Liver (tissue), 9 donors: Measurements from ENCODE around the gene TMEM119. TPM values are rescaled to one million over a fixed set of nuclear protein-coding genes. Genes with fewer than 3 reads are reported as not detected.

Experiments used
- DNase-seq: peaks from one replicate; pipeline ENCODE4 v3.0.0-alpha.2; 2017; ENCODE audit warnings: low spot score
- H3K27ac ChIP-seq, 2 donors: one replicate each; pipeline ENCODE4 v1.7.0; 2013; ENCODE audit warnings: inconsistent platforms in 2 of 2, low read length in 2 of 2, control low read depth in 1 of 2, low read depth in 1 of 2, mild to moderate bottlenecking in 1 of 2
- H3K27me3 ChIP-seq, 4 donors: one replicate each; pipeline versions ENCODE4 v1.6.1 to v1.7.0; 2013; ENCODE audit warnings: low read length in 3 of 4, inconsistent platforms in 1 of 4, mild to moderate bottlenecking in 1 of 4, moderate library complexity in 1 of 4; ENCODE audit not compliant: control insufficient read depth in 4 of 4, insufficient read depth in 4 of 4
- H3K36me3 ChIP-seq, 4 donors: one replicate each; pipeline versions ENCODE4 v1.6.1 to v1.7.0; 2013; ENCODE audit warnings: low read length in 3 of 4, mild to moderate bottlenecking in 3 of 4, low read depth in 1 of 4, moderate library complexity in 1 of 4; ENCODE audit not compliant: control insufficient read depth in 4 of 4, insufficient read depth in 3 of 4
- H3K4me1 ChIP-seq, 4 donors: one replicate each; pipeline versions ENCODE4 v1.6.1 to v1.7.0; 2013; ENCODE audit warnings: low read length in 3 of 4, mild to moderate bottlenecking in 3 of 4, moderate library complexity in 1 of 4; ENCODE audit not compliant: control insufficient read depth in 4 of 4, insufficient read depth in 4 of 4
- H3K4me3 ChIP-seq, 3 donors: one replicate each; pipeline versions ENCODE4 v1.6.1 to v1.7.0; 2013; ENCODE audit warnings: low read length in 3 of 3, control low read depth in 1 of 3, low read depth in 1 of 3, mild to moderate bottlenecking in 1 of 3
- H3K9ac ChIP-seq, 2 donors: one replicate each; pipeline ENCODE4 v1.7.0; 2013; ENCODE audit warnings: low read length in 2 of 2, mild to moderate bottlenecking in 2 of 2, moderate library complexity in 2 of 2, control low read depth in 1 of 2, low read depth in 1 of 2
- H3K9me3 ChIP-seq, 4 donors: one replicate each; pipeline versions ENCODE4 v1.6.1 to v1.7.0; 2013; ENCODE audit warnings: low read length in 3 of 4; ENCODE audit not compliant: control insufficient read depth in 4 of 4
- ATF3 ChIP-seq: IDR thresholded peaks from 2 replicates; pipeline ENCODE4 v1.6.1; 2016; ENCODE audit warnings: antibody characterized with exemption
- CTCF ChIP-seq: fragments of 150-350 bp; IDR thresholded peaks from 2 replicates; pipeline ENCODE4 v1.5.1; 2017; ENCODE audit warnings: improper control_type of control experiment, low read depth, low read length; ENCODE audit not compliant: missing input control
- EGR1 ChIP-seq, 2 donors: IDR thresholded peaks; 2 replicates each; pipeline ENCODE4 v1.6.1; 2016 to 2018; ENCODE audit warnings: antibody characterized with exemption in 2 of 2, low read depth in 2 of 2
- FOXA1 ChIP-seq: IDR thresholded peaks from 2 replicates; pipeline ENCODE4 v1.6.1; 2016; ENCODE audit warnings: antibody characterized with exemption
- FOXA2 ChIP-seq: IDR thresholded peaks from 2 replicates; pipeline ENCODE4 v1.6.1; 2016; ENCODE audit warnings: antibody characterized with exemption
- GABPA ChIP-seq, 2 donors: IDR thresholded peaks in 1 of 2; conservative IDR thresholded peaks in 1 of 2; 2 replicates each; pipeline ENCODE4 v1.6.1; 2016; ENCODE audit warnings: antibody characterized with exemption in 2 of 2, mild to moderate bottlenecking in 1 of 2, moderate library complexity in 1 of 2
- HNF4A ChIP-seq, 2 donors: conservative IDR thresholded peaks; 2 replicates each; pipeline ENCODE4 v1.6.1; 2016; ENCODE audit warnings: antibody characterized with exemption in 2 of 2, mild to moderate bottlenecking in 2 of 2
- HNF4G ChIP-seq: IDR thresholded peaks from 2 replicates; pipeline ENCODE4 v1.6.1; 2016; ENCODE audit warnings: antibody characterized with exemption
- JUND ChIP-seq, 2 donors: IDR thresholded peaks; 2 replicates each; pipeline ENCODE4 v1.6.1; 2016; ENCODE audit warnings: antibody characterized with exemption in 2 of 2
- MAX ChIP-seq: IDR thresholded peaks from 2 replicates; pipeline ENCODE4 v1.6.1; 2016; ENCODE audit warnings: antibody characterized with exemption
- NR2F2 ChIP-seq: IDR thresholded peaks from 2 replicates; pipeline ENCODE4 v1.6.1; 2016; ENCODE audit warnings: antibody characterized with exemption
- RAD21 ChIP-seq, 2 donors: IDR thresholded peaks; 2 replicates each; pipeline ENCODE4 v1.6.1; 2016; ENCODE audit warnings: antibody characterized with exemption in 2 of 2, mild to moderate bottlenecking in 2 of 2
- REST ChIP-seq: IDR thresholded peaks from 2 replicates; pipeline ENCODE4 v1.6.1; 2016; ENCODE audit warnings: antibody characterized with exemption, mild to moderate bottlenecking
- RXRA ChIP-seq, 2 donors: IDR thresholded peaks; 2 replicates each; pipeline ENCODE4 v1.6.1; 2017 to 2018; ENCODE audit warnings: antibody characterized with exemption in 2 of 2, mild to moderate bottlenecking in 1 of 2
- SP1 ChIP-seq: IDR thresholded peaks from 2 replicates; pipeline ENCODE4 v1.6.1; 2018; ENCODE audit warnings: antibody characterized with exemption, mild to moderate bottlenecking
- TAF1 ChIP-seq: conservative IDR thresholded peaks from 2 replicates; pipeline ENCODE4 v1.6.1; 2016; ENCODE audit warnings: antibody characterized with exemption, mild to moderate bottlenecking
- YY1 ChIP-seq: IDR thresholded peaks from 2 replicates; pipeline ENCODE4 v1.6.1; 2016; ENCODE audit warnings: antibody characterized with exemption, mild to moderate bottlenecking
- ZBTB33 ChIP-seq: IDR thresholded peaks from 2 replicates; pipeline ENCODE4 v1.6.1; 2016; ENCODE audit warnings: antibody characterized with exemption
- WGBS: extraction: QIAGEN DNeasy Blood & Tissue Kit; methylation state at CpG from one replicate; pipeline ENCODE4 v1.1.7; 2013; 5-methylcytosine and 5-hydroxymethylcytosine counted together
- polyA plus RNA-seq, 2 donors: library from polyadenylated mRNA; stranded (reverse) in 1 of 2; unstranded in 1 of 2; fragments of 200-250 nt in 1 of 2; fragments of >200 nt in 1 of 2; fragmentation: Nextera tagmentation in 1 of 2; extraction: Ambion mirVana in 1 of 2; gene quantifications; one replicate each; pipeline versions ENCODE4 v1.2.1 to v1.2.3, GENCODE V29; 2013 to 2015
- total RNA-seq, 2 donors: library from RNA; depleted of rRNA; stranded (reverse); fragments of >200 nt; gene quantifications; one replicate each; pipeline ENCODE4 v1.2.3, GENCODE V29; 2014
- donor health status: healthy.
- donor health status: healthy.
- donor health status: healthy.
- donor health status: healthy.
- donor health status: healthy.

TMEM119 gene
- total and polyA plus RNA-seq, 4 donors = 0.14 to 2.6 (median 0.38) TPM

GRCh38 chr12:108571609-108572165, 26.2 kb downstream of the TMEM119 start:
- Histone ChIP-seq H3K27me3 (no peaks in the 10 kb centered on the region), H3K4me3 (no peak overlapping the region), H3K36me3 (peaks cover 0 to 32% (median 20%) of the 10 kb centered on the region in 4 donors), H3K9ac (no peak overlapping the region), H3K4me1 (no peaks in the 10 kb centered on the region), H3K9me3 (no peaks in the 10 kb centered on the region), H3K27ac (no peak overlapping the region)
- no peak for TF ChIP-seq HNF4A (conservative IDR thresholded peaks at IDR 0.05)
- no peak for TF ChIP-seq CTCF
- no peak for TF ChIP-seq ATF3
- no peak for TF ChIP-seq JUND (IDR thresholded peaks at IDR 0.05)
- TF ChIP-seq HNF4G = no peak
- no peak for TF ChIP-seq EGR1 (IDR thresholded peaks at IDR 0.05; ENCODE audit: low read depth in 2 of 2)
- TF ChIP-seq RAD21 (IDR thresholded peaks at IDR 0.05) = no peak
- TF ChIP-seq FOXA2 = no peak
- TF ChIP-seq YY1 = no peak
- no peak for TF ChIP-seq SP1
- TF ChIP-seq NR2F2 = no peak
- TF ChIP-seq RXRA (IDR thresholded peaks at IDR 0.05) = no peak
- TF ChIP-seq MAX = no peak
- no peak for TF ChIP-seq REST
- TF ChIP-seq FOXA1 = no peak
- TF ChIP-seq TAF1 = no peak
- no peak for TF ChIP-seq ZBTB33
- no peak for TF ChIP-seq GABPA (IDR thresholded peaks at IDR 0.05 in 1 of 2, conservative IDR thresholded peaks at IDR 0.05 in 1 of 2)
- 88% methylated on average over 8 of the region's 8 CpGs for WGBS
- DNase-seq = no peak
